HG02885 (cell line): ENCODE results near the gene CBLB.
A peak's percentile ranks its signal among the peaks of the same experiment; 100 is the strongest.

Experiments used
- ATAC-seq: cut with Tn5 transposase; IDR thresholded peaks from one replicate; pipeline ENCODE4 v1.9.1; 2021; ENCODE audit warnings: mild to moderate bottlenecking; ENCODE audit not compliant: unreplicated experiment, poor library complexity

CBLB gene

GRCh38 chr3:105848821-105849220 lies 20.0 kb downstream of the CBLB start:
- ATAC-seq = no peak

GRCh38 chr3:105847865-105848264 lies 20.9 kb downstream of the CBLB start:
- ATAC-seq = no peak

GRCh38 chr3:105847452-105847851 lies 21.4 kb downstream of the CBLB start:
- no peak for ATAC-seq

- ATAC-seq = no peak
Observed at GRCh38 chr3:105846809-105847208, 22.0 kb downstream of the CBLB start.

GRCh38 chr3:105845488-105845887 lies 23.3 kb downstream of the CBLB start:
- ATAC-seq = no peak

GRCh38 chr3:105844704-105845103 lies 24.1 kb downstream of the CBLB start:
- ATAC-seq = no peak

GRCh38 chr3:105843994-105844393 lies 24.8 kb downstream of the CBLB start:
- no peak for ATAC-seq

GRCh38 chr3:105842943-105843342 lies 25.9 kb downstream of the CBLB start:
- no peak for ATAC-seq

- no peak for ATAC-seq
Observed at GRCh38 chr3:105842449-105842848, 26.4 kb downstream of the CBLB start.

- ATAC-seq = no peak
Observed at GRCh38 chr3:105837947-105838346, 30.9 kb downstream of the CBLB start.

- peak; percentile 95 for ATAC-seq
Observed at GRCh38 chr3:105837143-105837740, 31.6 kb downstream of the CBLB start.

- peak; percentile 64 for ATAC-seq
Observed at GRCh38 chr3:105836533-105836932, 32.3 kb downstream of the CBLB start.

- ATAC-seq = no peak
Observed at GRCh38 chr3:105835606-105836005, 33.2 kb downstream of the CBLB start.

- ATAC-seq = no peak
Observed at GRCh38 chr3:105834768-105835167, 34.0 kb downstream of the CBLB start.

GRCh38 chr3:105832644-105833043 lies 36.2 kb downstream of the CBLB start:
- ATAC-seq = no peak

GRCh38 chr3:105830836-105831235 lies 38.0 kb downstream of the CBLB start:
- ATAC-seq = no peak

- ATAC-seq = no peak
Observed at GRCh38 chr3:105829871-105830622, 38.8 kb downstream of the CBLB start.

GRCh38 chr3:105829229-105829628 lies 39.6 kb downstream of the CBLB start:
- no peak for ATAC-seq

- ATAC-seq = peak; percentile 54
Observed at GRCh38 chr3:105828703-105829102, 40.1 kb downstream of the CBLB start.

- no peak for ATAC-seq
Observed at GRCh38 chr3:105827959-105828358, 40.9 kb downstream of the CBLB start.

- ATAC-seq = peak; percentile 46
Observed at GRCh38 chr3:105826778-105827634, 41.8 kb downstream of the CBLB start.
